Measurements from ENCODE around the gene PDX1.
"Not testable (repeated sequence)": the region's sequence is repeated elsewhere in the genome, so short reads cannot be mapped to it uniquely, and the experiment has no call there.

The PDX1 gene

DNA sequence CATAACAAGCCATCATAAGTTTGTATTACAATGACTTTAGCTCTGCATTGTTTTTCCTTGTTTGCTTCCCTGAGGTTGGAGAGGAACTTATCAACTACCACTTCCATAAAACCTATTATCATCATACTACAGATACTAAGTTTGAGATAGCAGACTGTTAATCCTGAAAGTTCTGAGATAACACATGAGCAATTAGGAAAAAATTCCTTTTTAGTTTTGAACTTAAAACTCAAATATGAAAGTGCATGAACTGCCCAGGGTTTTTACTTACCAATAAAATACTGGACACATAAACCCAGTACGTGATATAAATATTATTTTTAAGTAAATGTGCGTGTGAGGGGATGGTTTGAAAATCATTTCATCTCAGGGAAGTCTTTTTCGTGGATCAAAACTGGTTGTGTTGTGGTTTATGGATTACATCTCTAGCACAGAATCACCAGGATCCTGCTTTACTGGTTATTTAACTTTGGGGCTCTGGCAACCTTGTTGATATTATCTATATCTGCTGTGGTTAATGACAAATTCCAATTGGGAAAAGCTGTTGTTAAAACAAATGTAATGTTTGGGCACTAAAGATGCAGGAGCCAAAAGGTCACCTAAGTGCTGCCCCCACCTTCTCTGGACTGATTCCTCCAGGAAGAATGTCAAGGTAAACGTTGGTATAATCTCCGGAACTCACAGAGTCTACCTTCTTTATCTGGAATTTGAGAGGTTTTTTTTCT lies 36.9 kb downstream of the PDX1 start:
- no peak for DNase-seq (ENCODE audit: low read depth in 2 of 2)

DNA sequence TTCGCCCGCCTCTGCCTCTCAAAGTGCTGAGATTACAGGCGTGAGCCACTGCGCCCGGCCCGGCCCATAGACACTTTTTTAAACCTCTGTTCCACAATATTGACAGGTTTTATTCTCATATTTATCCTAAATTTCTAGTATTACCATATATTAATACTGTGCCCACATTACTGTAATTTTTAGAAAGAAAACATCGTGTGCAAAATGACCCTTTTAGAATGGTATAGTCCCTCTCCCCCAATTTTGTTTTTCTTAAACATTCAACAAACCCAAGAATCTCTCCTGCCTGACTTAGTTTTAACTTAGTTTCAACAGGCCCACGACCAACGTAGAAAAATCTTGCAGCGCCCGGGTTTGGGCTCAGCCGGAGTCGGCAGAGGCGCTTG lies 40.2 kb downstream of the PDX1 start:
- no peak for DNase-seq (ENCODE audit: low read depth in 2 of 2)

DNA sequence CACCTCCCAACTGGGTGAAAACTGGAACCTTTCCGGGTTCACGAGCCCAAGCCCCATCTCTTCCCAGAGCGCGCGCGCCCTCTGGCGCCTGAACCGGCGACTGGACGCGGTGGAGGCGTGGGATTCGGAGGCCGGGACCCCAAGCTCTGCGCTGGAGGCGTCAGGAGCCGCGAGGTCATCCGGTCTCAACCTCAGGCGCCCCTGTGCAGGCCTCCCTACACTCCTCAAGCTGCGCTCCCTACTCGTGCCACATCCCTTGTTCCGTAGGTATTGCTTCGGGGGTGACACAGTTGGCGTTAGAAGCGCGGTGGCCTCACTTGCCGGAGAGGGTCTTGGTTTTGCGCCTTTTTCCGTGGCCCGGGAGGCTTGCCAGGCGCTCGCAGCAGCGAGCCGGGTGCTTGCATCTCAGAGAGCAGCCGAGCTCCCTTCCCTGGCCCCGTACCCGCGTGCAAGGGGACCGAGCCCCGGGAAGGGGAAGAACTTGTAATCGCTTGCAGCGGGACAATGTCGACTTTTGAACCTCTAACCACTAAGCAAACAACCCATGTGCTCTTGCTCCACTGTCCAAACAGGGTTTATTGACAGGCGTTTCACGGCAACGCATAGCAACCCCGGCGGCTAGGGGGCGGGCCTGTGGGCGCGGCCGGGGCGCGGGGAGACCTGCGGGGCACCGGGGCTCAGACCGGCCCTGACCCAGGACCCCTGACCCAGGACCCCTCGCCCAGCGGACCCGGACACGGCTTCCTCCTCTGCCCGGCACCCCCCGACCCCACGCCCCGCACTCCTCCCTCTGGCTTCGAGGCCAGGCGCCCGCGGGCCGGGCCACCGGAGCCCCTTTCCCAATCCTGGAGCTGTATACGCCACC lies 40.8 kb downstream of the PDX1 start:
- peak in 1 of 2 donors; percentile 46 for DNase-seq (ENCODE audit: low read depth in 2 of 2)

DNA sequence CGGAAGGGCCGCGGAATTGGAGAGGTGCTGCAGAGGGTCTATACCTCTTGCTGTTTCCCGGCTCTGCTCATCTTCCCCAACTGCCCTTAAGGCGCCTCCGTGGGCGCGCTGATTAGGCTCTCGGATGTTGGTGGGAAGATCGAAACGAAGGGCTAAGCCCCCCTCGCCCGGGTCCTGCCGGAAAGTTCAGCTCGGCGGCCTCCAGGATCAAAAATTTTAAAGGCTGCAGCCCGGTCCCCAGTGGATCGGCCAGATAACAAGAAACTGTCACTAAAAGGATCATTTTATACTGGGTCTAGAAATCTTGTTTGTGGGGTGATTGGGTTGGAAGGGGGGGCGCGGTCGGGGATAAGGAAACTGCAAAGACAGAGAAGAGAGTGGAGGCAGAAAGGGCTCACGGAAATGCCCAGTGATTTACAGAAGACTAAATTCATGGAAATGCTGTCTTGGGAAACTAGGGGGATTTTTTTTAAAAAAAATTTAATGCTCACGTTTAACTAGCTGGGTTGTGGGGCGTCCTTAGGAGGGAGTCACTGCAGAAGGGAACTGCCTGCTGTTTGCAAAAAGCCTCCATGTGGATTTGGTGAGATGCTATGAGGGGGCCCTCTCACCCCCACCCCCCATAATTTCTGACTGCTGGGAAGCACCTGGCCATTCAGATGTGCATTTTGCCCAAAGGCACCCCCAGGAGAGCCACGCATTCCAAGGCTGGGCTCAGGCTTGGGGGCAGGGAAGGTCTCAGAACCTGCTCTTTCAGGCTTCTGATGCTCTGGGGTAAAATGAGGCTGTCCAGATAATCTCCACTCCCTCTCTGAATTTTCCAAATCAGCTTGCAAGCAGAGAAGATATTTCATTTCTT lies 41.7 kb downstream of the PDX1 start:
- no peak for DNase-seq (ENCODE audit: low read depth in 2 of 2)

DNA sequence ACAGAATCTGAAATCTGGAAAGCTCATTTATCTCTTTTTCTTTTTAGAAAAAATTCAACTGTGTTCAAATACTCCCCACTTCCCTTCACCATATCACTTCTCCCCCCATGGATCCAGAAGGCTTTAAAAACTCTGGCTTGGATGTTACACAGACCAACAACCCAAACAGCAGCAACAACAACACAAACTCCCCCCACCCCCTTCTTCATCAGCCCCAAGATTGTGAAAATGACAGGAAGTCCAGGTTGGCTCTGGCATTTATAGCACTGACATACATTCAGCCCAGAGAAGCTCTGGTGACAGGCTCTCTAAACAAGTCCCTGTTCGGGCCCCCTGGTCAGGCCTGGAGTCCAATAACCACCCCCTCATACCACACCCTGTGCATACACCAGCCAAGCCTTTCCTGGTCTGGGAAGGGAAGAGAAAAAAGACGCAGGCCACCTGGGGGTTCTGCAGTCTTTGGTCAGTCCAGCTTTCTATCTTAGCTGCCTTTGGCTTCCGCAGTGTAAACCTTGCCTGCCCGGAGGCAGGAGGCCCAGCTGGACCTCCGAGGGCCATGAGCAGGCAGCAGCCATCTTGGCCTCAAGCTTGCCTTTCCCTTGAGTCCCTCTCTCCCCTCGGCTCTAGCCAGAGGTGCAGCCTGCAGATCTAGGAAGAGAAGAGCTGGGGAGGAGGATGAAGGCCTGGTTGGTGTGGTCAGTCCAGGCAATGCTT lies 42.5 kb downstream of the PDX1 start:
- DNase-seq (ENCODE audit: low read depth in 2 of 2) = no peak

DNA sequence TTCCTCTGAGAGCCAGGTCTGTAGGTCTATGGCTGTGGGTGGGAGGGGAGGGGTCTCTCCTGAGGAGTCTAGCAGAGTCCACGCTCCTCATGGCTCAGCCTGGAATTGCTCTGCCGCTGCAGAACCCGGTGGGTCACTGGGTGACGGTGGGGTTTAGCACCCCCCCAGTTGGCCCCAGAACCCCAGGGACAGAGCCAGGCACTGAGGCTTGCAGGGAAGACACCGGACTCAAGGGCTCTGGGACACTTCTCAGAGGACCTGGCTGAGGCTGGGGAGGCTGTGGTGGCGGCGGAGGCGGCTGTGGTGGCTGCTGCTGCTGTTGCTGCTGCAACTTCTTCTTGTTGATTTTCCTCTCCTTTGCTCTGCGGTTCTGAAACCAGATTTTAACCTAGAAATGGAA lies 43.2 kb downstream of the PDX1 start:
- DNase-seq (ENCODE audit: low read depth in 2 of 2) = no peak

DNA sequence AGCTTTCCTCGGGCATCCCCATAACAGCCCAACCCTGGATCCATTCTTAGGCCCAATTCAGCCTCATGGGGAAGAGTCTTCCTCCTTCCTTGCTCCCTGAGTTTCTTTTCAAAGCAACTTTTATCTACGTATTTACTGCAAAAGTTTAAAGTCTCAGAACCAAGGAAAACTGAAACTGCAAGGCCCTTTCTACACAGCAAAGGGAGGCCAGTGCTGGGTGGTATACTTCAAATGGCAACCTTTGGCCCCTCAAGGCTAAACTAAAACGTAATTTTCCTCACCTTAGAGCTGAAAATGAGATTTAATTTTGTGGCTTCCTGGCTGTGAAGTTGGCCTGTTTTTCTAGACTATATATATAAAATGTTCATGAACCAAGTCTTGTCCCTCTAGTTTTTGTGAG lies 43.7 kb downstream of the PDX1 start:
- no peak for DNase-seq (ENCODE audit: low read depth in 2 of 2)

DNA sequence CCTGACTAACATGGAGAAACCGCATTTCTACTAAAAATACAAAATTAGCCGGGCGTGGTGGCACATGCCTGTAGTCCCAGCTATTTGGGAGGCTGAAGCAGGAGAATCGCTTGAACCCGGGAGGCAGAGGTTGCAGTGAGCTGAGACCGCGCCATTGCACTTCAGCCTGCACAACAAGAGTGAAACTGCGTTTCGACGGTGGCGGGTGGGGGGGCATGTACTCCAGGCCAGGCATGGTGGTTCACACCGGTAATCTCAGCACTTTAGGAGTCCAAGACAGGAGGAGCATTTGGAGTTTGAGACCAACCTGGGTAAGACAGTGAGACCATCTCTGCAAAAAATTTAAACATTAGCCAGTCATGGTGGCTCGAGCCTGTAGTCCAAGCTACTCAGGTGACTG lies 44.4 kb downstream of the PDX1 start:
- not testable (repeated sequence) for DNase-seq (ENCODE audit: low read depth in 2 of 2)

DNA sequence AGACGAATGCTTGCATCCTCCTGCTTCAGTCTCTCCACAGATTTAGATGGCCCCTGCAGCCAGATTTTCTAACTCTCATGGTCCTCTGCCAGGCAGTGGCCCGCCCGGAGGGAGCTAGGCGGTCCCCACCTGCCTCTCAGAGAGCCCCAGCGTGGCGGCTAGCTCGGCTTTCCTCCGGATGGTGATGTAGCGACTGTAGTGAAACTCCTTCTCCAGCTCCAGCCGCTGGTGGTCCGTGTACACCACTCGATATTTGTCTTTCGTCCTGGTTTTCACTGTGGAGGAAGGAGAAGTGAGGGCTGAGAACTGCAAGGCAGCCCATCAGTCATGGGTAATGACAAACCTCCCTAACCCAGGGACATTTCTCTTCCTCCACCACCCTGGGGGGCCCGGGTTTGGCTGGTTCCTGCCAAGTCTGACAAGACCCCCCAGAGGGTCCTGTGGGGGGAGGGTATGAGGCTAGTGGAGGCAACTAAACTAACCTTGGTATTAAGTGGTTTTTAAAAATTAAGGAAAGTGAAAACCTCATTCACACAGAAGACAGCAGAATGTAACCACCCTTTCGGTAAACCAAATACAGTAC lies 45.0 kb downstream of the PDX1 start:
- DNase-seq (ENCODE audit: low read depth in 2 of 2) = no peak

DNA sequence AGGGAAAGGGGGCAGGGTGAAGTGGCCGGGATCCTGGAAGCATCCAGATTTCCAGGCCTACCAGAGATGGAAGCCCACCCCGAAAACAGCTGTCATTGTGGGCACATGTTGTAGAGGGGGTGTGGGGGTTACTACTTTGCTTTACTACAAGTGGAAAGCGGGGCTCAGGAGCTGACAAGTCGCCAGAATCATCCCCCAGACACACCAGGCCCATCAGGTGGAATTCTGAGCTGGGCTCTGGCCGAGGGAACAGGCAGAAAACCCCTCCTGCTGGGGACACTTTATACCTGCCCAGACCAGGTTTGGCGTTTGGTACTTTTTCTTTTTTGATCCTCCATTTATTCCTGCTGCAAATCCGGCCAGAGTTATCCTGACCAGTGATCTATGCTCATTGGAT lies 45.5 kb downstream of the PDX1 start:
- no peak for DNase-seq (ENCODE audit: low read depth in 2 of 2)

DNA sequence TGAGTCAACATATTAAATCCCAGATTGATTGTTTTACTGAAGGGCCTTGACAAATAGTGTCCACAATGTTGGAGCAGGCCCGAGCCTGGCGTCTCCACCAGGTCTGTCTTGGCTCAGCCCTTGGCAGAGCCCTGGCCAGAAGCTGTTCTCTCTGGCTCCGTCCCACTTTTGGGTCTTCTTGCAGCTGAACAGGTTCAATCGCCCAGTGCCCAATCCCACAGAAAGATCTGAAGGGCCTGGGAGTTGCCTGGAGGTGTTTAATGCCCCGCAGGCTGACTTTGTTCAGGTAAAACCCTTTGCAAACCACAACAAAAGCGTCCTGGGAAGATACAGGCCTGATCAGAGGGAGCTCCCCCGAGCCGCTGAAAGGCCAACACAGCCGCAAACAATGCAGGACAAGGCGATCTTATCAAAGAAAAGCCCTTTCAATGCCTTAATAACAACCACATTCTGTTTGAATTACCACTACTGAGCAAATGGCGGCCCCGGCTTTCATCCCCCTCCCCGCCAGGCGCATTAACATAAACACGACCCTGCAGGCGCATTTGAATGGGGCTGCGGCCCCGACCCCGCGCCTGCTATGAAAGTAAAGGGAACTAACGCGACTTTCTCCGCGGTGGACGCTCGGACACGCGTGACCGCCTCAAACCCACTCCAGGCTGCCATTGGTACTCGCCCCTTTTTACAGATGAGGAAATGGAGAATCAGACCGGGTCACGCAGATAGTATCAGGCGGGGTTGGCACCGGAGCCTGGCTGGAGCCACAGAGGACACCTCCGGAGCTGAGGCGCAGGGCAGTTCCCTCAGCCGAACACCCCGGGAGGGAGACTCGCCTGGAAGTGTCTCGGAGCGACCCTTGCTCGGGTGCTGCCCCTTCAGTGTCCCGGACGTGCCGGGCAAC lies 46.2 kb downstream of the PDX1 start:
- no peak for DNase-seq (ENCODE audit: low read depth in 2 of 2)

DNA sequence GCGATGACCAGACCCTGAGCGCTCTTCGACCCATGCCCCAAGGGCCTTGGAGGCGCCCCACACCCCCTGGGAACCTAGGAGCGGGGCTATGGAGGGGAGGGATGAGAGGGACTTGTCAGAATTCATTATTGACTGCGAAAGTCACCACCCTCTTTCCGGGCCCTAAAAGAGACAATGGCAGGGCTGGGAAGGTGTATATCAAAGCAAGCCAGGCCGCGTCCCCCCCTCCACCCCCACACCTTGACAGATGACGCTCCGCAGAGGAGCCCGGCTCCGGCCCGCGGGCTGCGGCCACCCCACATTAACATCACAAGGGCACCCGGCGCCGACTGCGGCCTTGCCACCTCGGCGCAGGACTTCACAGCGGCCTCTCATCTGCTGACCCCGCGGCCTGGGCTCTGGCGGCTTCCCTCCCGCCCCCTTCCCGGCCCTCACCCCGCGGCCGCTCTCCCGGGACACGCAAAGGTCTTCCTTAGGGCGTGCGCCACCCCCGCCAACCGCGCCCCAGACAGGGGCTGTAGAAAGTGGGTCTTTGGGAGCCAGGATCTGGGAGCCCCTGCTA lies 46.9 kb downstream of the PDX1 start:
- no peak for DNase-seq (ENCODE audit: low read depth in 2 of 2)

DNA sequence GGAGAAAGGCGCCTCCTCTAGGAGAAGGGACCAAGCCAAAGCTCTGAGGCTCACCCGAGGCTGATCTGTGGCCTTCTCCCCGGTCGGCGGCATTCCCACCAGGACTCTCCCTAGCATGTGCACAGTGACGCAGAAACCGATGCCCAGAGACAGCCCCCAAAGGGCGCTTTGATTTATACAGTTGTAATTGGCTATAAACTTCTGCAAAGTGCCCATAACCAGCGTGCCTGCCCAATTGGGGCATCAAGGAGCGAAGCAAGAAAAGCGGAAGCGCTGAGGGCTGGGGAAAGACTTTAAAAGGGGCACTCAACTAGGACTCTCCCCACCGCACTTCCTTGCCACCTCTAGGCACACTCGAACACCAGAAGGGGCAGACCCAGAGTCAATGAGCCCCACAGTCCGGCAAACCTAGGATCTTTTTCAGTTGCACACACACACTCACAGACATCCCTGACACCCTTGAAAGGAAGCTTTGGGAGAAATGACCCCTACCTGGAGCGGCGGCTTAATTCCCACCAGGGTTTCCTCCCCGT lies 47.5 kb downstream of the PDX1 start:
- DNase-seq (ENCODE audit: low read depth in 2 of 2) = no peak

DNA sequence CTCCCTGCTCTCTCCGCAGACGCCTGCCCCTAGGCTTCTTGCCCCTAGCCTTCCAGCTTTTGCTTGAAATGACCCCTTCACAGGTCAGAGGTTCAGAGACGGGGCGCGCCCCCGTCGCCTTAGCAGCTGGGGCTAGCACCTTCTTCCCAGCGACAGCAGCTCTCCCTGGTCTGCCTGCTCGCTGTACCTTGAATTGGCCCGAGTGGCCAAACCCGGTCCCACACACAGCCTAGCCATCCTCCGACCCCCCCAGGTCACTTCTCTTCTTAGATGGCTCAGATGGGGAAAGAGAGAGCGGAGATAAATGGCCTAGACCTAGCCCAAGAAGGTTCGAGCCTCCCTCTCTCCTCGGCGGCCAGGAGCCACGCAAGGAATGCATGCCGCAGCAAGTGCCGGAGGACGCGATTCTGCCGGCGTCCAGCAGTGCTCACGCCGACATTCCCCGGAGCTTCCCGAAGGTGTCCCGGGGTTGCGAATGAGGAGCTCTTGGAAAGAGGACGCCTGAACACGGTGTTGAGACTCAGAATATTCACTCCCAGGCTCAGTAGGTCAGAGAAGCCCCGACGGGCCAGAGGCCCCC lies 48.0 kb downstream of the PDX1 start:
- DNase-seq (ENCODE audit: low read depth in 2 of 2) = no peak

DNA sequence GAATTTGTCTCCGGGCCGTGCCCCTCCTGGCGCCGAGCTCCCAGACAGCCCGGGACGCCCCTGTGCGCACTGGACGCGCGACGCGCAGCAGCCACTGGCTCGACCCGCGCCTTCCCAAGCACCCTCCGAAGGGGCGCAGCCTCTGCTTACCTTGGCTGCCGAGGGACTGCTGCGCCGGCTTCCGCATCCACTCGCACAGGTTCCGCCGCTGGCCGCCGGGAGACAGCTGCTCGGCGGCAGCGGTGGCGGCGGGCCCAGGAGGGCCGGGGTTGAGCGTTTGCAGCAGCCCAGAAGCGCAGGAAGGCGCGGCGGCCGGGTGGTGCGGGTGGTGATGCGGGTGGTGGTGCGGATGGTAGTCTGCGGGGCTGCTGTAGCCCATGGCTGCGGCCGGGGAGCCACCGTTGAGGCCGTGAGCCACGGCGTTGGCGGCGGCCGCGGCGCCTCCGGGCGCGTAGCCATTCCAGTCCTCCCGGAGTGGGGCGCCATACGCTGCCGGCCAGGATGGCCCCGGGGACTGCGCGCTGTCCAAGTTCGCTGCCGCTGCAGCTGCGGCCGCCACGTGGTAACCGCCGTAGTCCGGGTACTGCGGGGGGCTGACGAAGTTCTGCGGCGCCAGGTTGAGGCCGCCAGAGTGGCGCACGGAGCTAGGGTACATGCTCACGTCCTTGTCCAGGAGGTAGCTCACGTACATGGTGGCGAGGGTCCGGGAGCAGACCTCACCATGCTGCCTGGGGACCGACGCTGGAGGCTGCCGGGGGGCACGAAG lies 48.7 kb downstream of the PDX1 start:
- DNase-seq (ENCODE audit: low read depth in 2 of 2) = no peak

DNA sequence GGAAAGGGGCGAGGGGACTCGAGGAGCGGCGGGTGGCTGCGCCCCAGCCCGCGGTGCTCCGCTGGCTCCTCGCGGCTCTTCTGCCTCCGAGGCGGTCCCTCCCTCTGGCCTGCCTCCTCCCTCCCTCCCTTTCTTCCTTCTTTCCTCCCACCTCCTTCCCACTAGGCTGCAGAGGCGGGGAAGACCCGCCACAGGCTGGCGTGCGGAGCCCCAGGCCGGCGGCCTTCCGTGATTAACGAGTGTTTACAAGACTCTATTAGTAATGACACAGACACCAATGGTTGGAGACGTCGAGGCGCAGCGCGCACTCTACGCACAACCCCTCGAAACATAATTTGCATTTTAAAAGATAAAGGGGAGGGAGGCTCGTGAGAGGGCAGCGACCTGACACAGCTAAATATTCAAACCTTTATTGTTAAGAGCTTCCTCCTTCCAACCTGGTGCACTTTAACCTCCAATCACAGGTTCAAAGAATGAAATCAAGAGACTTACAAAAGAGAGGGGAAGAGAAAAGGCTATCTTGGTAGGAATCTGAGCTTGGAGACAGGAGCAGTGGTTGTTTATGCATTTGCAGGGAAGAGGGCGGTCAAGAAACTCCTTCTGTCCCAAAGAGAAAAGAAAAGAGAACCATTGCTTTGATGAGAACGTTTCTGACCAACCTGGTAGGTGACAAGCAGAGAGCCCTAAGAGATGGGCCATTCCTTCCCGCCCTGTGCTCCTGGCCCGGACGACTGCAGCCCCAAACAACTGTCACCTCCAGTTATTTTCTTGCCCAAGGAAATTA lies 49.5 kb downstream of the PDX1 start, which contains the start of gene CDX2:
TSS of gene CDX2 (minus strand) at position 234 of the 784 bp plus-strand sequence. CDS start 309 bp downstream, outside the sequence.
- DNase-seq (ENCODE audit: low read depth in 2 of 2) = no peak

DNA sequence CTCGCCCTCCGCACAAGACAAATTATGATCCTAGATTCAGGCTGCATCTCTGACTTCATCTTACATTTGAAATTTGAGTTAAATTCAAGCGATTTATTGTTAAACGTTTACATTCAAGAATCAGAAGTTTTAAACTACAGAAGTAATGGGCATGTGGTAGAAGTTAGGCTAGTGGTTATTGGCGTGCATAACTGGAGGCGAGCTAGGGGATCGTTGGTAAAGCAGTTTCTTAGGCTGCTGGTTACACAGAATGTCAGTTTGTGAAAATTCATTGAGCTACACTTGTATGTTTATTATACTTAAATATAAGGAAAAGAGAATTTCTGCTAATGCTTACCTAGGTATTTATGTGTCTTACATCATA lies 50.0 kb downstream of the PDX1 start:
- DNase-seq (ENCODE audit: low read depth in 2 of 2) = no peak

Measured in stimulated activated CD4-positive, alpha-beta T cell treated with anti-CD3 and anti-CD28 coated beads, Interleukin-4, amount 100 ng/mL, for 48 hours (primary cell).